ENCODE results near the gene ZNF385B.

The ZNF385B gene

DNA sequence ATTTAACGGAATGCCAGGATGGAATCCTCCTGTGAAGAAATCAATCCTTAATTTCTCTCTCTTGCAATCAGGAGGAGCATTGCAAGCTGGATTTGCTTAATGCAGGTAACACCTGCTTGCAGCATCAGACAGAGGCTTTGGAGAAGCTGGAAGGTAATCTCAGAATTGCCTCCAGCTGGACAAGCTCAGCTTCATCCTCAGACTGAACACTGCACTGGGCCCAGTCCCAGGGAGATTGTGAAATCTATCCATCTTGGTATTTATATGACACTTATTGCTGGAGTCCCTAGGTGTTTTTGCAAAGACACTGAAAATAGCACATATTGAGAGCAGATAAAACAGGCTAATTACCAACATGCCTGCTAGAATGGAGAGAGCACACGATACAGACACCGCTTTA is 417.4 kb downstream of the ZNF385B start:
- DNase-seq (ENCODE audit: low read depth in 2 of 2) = peak in 1 of 2 experiments; percentile 12

- DNase-seq (ENCODE audit: low read depth in 2 of 2) = no peak
Observed at GRCh38 chr2:179443180-179443579, 418.2 kb downstream of the ZNF385B start.

- no peak for DNase-seq (ENCODE audit: low read depth in 2 of 2)
Observed at GRCh38 chr2:179442206-179442605, 419.2 kb downstream of the ZNF385B start.

DNA sequence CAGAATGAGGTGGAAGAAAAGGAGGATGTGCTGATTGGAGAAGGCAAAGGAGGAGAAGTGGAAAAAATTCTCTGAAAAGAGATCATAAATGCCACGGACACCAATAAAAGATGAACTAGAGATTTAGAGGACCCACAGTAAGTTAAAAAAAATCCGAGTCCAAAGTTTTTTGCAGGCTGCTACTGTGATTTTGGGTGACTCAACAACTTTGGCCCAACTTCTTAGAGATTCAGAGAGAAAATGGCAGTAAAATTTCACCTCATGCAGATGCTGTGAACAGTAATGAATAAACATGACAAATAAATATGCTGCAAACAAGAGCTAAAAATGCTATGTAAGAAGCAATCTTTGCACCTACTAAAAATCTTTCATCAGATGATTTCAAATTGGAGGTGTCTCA is 419.9 kb downstream of the ZNF385B start:
- DNase-seq (ENCODE audit: low read depth in 2 of 2) = no peak

- no peak for DNase-seq (ENCODE audit: low read depth in 2 of 2)
Observed at GRCh38 chr2:179440642-179441251, 420.7 kb downstream of the ZNF385B start.

DNA sequence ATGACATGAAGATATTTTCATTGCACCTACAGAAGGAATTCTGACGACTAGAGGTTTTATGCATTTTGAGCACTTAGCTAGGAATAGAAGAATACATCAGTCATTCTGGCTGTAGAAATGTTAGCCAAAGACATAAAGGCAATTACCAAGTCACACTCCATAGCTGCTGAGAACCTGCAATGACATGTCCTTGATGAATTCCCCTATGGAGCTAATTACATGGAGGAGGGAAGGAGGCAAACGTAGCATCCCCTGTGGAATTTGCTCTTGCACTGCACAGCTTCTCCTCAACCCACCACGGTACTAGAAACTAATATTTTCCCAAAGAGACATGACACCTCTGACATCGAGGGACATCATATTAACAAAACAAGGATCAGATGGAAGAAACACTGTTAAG is 422.8 kb downstream of the ZNF385B start:
- DNase-seq (ENCODE audit: low read depth in 2 of 2) = no peak

DNA sequence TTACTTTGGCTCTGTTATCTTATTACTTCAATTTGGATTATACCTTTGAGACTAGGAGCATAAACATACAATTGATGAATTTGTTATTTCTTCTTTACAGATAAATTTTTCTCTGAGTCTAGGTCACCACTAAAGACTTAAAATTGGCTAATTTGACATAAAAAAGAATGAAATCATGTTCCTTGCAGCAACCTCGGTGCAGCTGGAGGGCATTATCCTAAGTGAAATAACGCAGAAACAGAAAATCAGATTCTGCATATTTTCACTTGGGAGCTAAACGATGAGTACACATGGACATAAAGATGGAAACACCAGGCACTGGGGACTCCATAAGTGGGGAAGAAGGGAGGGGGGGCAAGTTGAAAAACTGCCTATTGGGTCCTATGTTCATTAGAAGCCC is 424.0 kb downstream of the ZNF385B start:
- DNase-seq (ENCODE audit: low read depth in 2 of 2) = no peak

GRCh38 chr2:179435566-179435965 is 425.8 kb downstream of the ZNF385B start:
- DNase-seq (ENCODE audit: low read depth in 2 of 2) = no peak

- no peak for DNase-seq (ENCODE audit: low read depth in 2 of 2)
Observed at GRCh38 chr2:179435000-179435399, 426.4 kb downstream of the ZNF385B start.

GRCh38 chr2:179434357-179434756 is 427.1 kb downstream of the ZNF385B start:
- no peak for DNase-seq (ENCODE audit: low read depth in 2 of 2)

GRCh38 chr2:179432751-179433150 is 428.7 kb downstream of the ZNF385B start:
- DNase-seq (ENCODE audit: low read depth in 2 of 2) = no peak

DNA sequence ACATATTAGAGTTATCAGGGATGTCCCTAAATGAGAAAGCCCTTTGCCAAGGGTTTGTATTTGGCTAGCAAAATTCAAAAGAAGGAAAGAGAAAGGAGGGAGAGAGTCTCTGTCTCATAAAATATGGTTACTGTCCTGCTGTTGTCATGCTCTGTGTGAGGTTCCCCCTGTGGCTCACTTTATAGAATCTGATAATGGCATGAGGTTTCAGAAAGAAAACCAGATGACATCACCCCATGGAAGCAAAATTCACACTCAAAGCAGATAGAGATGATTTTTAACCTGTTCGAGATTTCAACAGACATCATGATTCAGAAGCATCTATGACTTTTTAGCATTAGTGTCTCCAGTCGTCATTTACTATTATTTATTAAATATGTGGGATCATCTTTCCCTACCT is 431.8 kb downstream of the ZNF385B start:
- DNase-seq (ENCODE audit: low read depth in 2 of 2) = no peak

GRCh38 chr2:179429060-179429471 is 432.3 kb downstream of the ZNF385B start:
- no peak for DNase-seq (ENCODE audit: low read depth in 2 of 2)

- DNase-seq (ENCODE audit: low read depth in 2 of 2) = no peak
Observed at GRCh38 chr2:179428649-179429048, 432.8 kb downstream of the ZNF385B start.

DNA sequence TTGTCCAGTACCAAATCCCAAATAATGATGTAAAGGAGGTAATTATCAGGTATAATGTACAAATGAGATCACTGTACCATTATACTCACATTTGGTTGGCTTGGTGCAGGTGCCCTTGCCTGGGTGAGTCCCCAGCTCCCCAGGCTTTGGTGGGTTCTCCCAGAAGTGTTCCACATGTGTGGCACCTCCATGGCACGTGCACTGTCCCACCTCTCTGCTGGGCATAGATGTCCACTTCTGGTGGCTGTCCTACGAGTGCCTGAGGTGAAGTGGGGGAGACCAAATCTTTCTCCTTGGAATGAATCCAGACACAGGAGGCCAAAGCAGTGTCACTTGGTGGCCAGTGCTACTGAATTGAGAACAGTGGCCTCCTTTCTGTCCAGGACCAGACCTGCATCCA is 434.3 kb downstream of the ZNF385B start:
- DNase-seq (ENCODE audit: low read depth in 2 of 2) = no peak

DNA sequence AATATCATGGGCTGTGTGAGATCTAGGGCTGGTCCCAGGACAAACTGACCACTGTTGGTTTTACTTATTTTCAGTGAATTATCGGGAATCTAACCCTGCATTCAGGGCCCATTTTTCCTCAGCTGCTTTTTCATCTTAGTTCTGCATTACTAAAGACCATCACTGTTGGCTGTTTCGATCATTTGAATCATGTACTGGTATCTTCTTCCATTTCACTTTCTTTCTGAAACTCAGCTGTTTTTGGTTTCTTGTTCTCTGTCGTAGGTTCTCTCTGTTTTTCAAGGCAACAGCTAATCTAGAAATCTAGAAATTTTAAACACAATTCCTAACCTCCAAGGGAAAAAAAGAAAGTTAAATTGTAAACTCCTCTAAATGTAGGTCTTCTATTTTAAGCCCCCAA is 436.8 kb downstream of the ZNF385B start:
- DNase-seq (ENCODE audit: low read depth in 2 of 2) = no peak

- peak in 1 of 2 experiments; percentile 22 for DNase-seq (ENCODE audit: low read depth in 2 of 2)
Observed at GRCh38 chr2:179422037-179422643, 439.3 kb downstream of the ZNF385B start.

- DNase-seq (ENCODE audit: low read depth in 2 of 2) = no peak
Observed at GRCh38 chr2:179417436-179417949, 443.9 kb downstream of the ZNF385B start.

- no peak for DNase-seq (ENCODE audit: low read depth in 2 of 2)
Observed at GRCh38 chr2:179412112-179412511, 449.3 kb downstream of the ZNF385B start.

DNA sequence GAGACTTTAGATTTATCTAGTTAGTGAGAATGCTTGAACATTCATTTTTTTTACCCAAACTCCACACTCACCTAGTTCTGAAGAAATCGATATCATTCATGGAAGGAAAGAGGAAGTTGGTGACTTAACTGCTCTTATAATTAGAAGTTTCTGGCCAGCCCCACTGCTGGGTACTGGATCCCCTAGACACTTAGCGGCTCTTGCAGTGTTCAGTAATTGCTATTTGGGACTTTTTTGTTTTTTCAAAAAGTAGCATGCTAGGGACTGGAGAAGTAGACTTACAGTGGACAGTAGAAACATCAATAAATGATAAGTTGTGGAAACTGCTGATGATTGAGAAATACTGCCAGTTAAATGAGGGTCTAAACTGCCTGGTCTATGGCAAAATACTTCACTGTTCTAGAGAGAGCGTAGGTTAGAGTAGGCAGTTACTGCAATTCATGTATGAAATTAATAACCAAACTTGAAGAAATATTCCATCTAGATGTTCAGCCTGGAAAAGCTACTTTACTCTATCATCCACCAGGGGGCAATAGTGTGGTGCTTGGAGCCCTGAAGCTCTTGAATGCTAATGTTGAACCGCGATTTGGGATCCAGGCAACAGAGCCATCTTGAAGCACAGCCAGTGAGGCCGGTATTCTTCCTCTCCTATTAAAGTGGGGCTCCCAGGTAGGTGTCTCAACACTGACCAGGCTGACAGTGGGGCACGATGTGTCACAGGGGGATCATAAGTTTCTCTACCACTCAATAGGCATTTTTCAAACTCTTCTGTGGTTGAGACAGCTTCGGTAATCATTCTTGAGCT is 450.7 kb downstream of the ZNF385B start:
- peak in 1 of 2 experiments; percentile 17 for DNase-seq (ENCODE audit: low read depth in 2 of 2)

- no peak for DNase-seq (ENCODE audit: low read depth in 2 of 2)
Observed at GRCh38 chr2:179403624-179404023, 457.8 kb downstream of the ZNF385B start.

GRCh38 chr2:179393481-179393880 is 467.9 kb downstream of the ZNF385B start:
- no peak for DNase-seq (ENCODE audit: low read depth in 2 of 2)
